Measurements from ENCODE around the gene SLC38A10. TPM values are rescaled to one million over a fixed set of nuclear protein-coding genes. Genes with fewer than 3 reads are reported as not detected.
A peak's percentile ranks its signal among the peaks of the same experiment; 100 is the strongest.

The SLC38A10 gene
- total and polyA plus RNA-seq, 2 of the 13 experiments (the other 11 are each of a cell fraction or from before 2014, with no cell fraction given) = 23.4 to 55.8 TPM

GRCh38 chr17:81223762-81224130 lies 71.4 kb downstream of the SLC38A10 start (continued):
- 0 out of 2 replicates have a peak, but pooled peaks have one; percentile 23 for TF ChIP-seq ZHX1 (CRISPR knock-in tag; IDR thresholded peaks at IDR 0.05; ENCODE audit: low read depth)
- 0 out of 2 replicates have a peak, but pooled peaks have one; percentile 5 for TF ChIP-seq ZFP1 (CRISPR knock-in tag; IDR thresholded peaks at IDR 0.05)

GRCh38 chr17:81222906-81223761 lies 72.0 kb downstream of the SLC38A10 start, which contains the start of gene CEP131:
Gene CEP131, minus strand, starts transcription at chr17:81222965. Its CDS starts 2,909 bp downstream, at chr17:81220056.
- CTCF ChIA-PET (ENCODE audit: low intra/inter-chr PET ratio, low total read pairs) = no interaction called here
- Histone ChIP-seq H4K20me1 (ENCODE audit: insufficient read depth, low read length) (no peaks in the 10 kb centered on the region; the same call in 1 of the 2 replicates), H3K9me3 (ENCODE audit: low read length) (no peaks in the 10 kb centered on the region), H3K4me2 (ENCODE audit: low read depth, low read length) (peak within 1 kb of the TSS; percentile 93), H3K36me3 (replicated peaks in 1 of 2; ENCODE audit: control insufficient read depth in 1 of 2, insufficient read depth in 2 of 2, low read length in 2 of 2) (peaks cover 5 to 9% of the 10 kb centered on the region in 2 experiments; a peak in 4 of 5 replicates), H3K27me3 (ENCODE audit: control insufficient read depth in 1 of 2, insufficient read depth in 2 of 2, low read length in 2 of 2) (no peaks in the 10 kb centered on the region), H3K4me1 (ENCODE audit: insufficient read depth, low read length) (peaks cover 32% of the 10 kb centered on the region), H3K4me3 (replicated peaks in 1 of 3; ENCODE audit: insufficient read depth in 1 of 3, low read depth in 2 of 3, low read length in 3 of 3) (peak within 1 kb of the TSS; percentile 63 to 91 (median 87)), H3K9ac (ENCODE audit: insufficient read depth, low read depth, low read length) (peak within 1 kb of the TSS; percentile 76), H3K79me2 (ENCODE audit: insufficient read depth, low read length) (peaks cover 12% of the 10 kb centered on the region), H3K27ac (ENCODE audit: extremely low read length, insufficient read depth, low read length) (peak within 1 kb of the TSS; percentile 56), H2AFZ (ENCODE audit: low read length) (no peak within 1 kb of the TSS)
- intact Hi-C loops (cut with micrococcal nuclease; ENCODE audit: unreplicated experiment) = loop anchor here (1.0 to 5.0 kb wide), 2 partner anchors 16 to 81 kb away; partner anchors contain the start of genes NDUFAF8 and TEPSIN
- 3% methylated on average over 53 of the region's 79 CpGs for WGBS (ENCODE audit: low lambda C conversion rate)
- in situ Hi-C loops (cut with HindIII; ENCODE audit: extremely low pct_ligation_motif_present, low pct_unique_long_range_greater_than_20kb) = no loop called here
- peak; percentile 97 for ATAC-seq
- BruUV-seq (replicated peaks) = no TSS peak
- POLR2A ChIA-PET = interaction anchor here (0.5 to 1.4 kb wide), 26 partner anchors 9 to 676 kb away, joined by 3 to 61 read pairs (median 4); partner anchors contain the start of genes ACTG1, BAHCC1, NDUFAF8 and PVALEF
- peak; percentile 97 for DNase-seq (ENCODE audit: low spot score)
- FAIRE-seq = peak; percentile 66
- TF ChIP-seq ZBTB20 (CRISPR knock-in tag; IDR thresholded peaks at IDR 0.05; ENCODE audit: borderline replicate concordance, low read depth) (peak; percentile 73; the same call in 1 of the 2 replicates), ZNF777 (CRISPR knock-in tag; IDR thresholded peaks at IDR 0.05) (0 out of 2 replicates have a peak, but pooled peaks have one; percentile 25), SIX1 (CRISPR knock-in tag; IDR thresholded peaks at IDR 0.05; ENCODE audit: borderline replicate concordance) (no peak), ZNF574 (CRISPR knock-in tag; IDR thresholded peaks at IDR 0.05) (peak; percentile 66), RBM39 (IDR thresholded peaks at IDR 0.05; ENCODE audit: low read depth, low read length, poor library complexity, severe bottlenecking) (peak; percentile 80), FOXK1 (CRISPR knock-in tag; IDR thresholded peaks at IDR 0.05; ENCODE audit: borderline replicate concordance, low read depth) (peak; percentile 16; the same call in 1 of the 2 replicates), SNRNP70 (IDR thresholded peaks at IDR 0.05; ENCODE audit: low read depth, low read length) (no peak), ZNF816 (CRISPR knock-in tag; IDR thresholded peaks at IDR 0.05; ENCODE audit: borderline replicate concordance) (no peak), KDM2A (CRISPR knock-in tag; IDR thresholded peaks at IDR 0.05; ENCODE audit: borderline replicate concordance, low read depth) (peak; percentile 75), U2AF1 (optimal IDR thresholded peaks at IDR 0.05; ENCODE audit: low read depth, low read length) (no peak), ZNF367 (CRISPR knock-in tag; IDR thresholded peaks at IDR 0.05; ENCODE audit: borderline replicate concordance) (0 out of 2 replicates have a peak, but pooled peaks have one; percentile 54)
- TF ChIP-seq, protein P1, sequence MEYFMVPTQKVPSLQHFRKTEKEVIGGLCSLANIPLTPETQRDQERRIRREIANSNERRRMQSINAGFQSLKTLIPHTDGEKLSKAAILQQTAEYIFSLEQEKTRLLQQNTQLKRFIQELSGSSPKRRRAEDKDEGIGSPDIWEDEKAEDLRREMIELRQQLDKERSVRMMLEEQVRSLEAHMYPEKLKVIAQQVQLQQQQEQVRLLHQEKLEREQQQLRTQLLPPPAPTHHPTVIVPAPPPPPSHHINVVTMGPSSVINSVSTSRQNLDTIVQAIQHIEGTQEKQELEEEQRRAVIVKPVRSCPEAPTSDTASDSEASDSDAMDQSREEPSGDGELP (IDR thresholded peaks at IDR 0.05; ENCODE audit: borderline replicate concordance, low read depth) = peak; percentile 37; the same call in 1 of the 2 replicates

All from HepG2 (cell line).